GM12878 (cell line): ENCODE results near the gene MAN1B1. TPM values are rescaled to one million over a fixed set of nuclear protein-coding genes. Genes with fewer than 3 reads are reported as not detected.
"Not testable (repeated sequence)": the region's sequence is repeated elsewhere in the genome, so short reads cannot be mapped to it uniquely, and the experiment has no call there.

Experiments
- ATAC-seq: fragments of 200-7000 bp; cut with Tn5 transposase; 3 replicates; pipeline ENCODE4 v1.9.1; 2020; ENCODE audit warnings: mild to moderate bottlenecking, moderate library complexity
- BruUV-seq: library from RNA; stranded (reverse); fragments of 400-500 nt; replicated peaks from 2 replicates; lab custom pipeline; 2021; lab: Mats Ljungman, UMichigan
- CTCF ChIA-PET: fragments of 300-600 bp; sonication (Branson Sonifier 250); formaldehyde crosslinking; extraction: SDS; loops from one replicate; lab custom pipeline; 2021; ENCODE audit warnings: inconsistent platforms; lab: Yijun Ruan, JAX
- POLR2A ChIA-PET: fragments of 350-600 bp; formaldehyde crosslinking; extraction: SDS; loops from one replicate; lab custom pipeline; 2021; ENCODE audit warnings: inconsistent platforms; lab: Charles Lee
- RAD21 ChIA-PET: fragments of 300-600 bp; sonication (Branson Sonifier 250); formaldehyde crosslinking; loops from one replicate; lab custom pipeline; 2023; ENCODE audit warnings: antibody characterized with exemption; ENCODE audit not compliant: unreplicated experiment; lab: Charles Lee
- SMC1A ChIA-PET: fragments of 300-600 bp; sonication (Branson Sonifier 250); formaldehyde crosslinking; loops from one replicate; lab custom pipeline; 2023; ENCODE audit not compliant: unreplicated experiment, uncharacterized antibody; lab: Charles Lee
- DNase-seq: peaks from one replicate; pipeline ENCODE4 v3.0.0-alpha.2; 2011; ENCODE audit warnings: low read depth, low spot score
- FAIRE-seq: peaks from 3 replicates; lab custom pipeline; 2011; peaks lifted over from hg19 to GRCh38; lab: Jason Lieb, UNC
- H2AFZ ChIP-seq: 2 replicates; pipeline ENCODE4 v1.6.0; 2011; ENCODE audit warnings: low read depth, low read length, control low read depth; ENCODE audit not compliant: control insufficient read depth
- H3K27ac ChIP-seq: 2 replicates; pipeline ENCODE4 v1.5.1; 2011; ENCODE audit warnings: control low read depth; ENCODE audit not compliant: control insufficient read depth, insufficient read depth
- H3K27me3 ChIP-seq, 2 experiments: replicated peaks in 1 of 2; 2 replicates each; pipeline versions ENCODE4 v1.6.0 to v1.6.1; 2011; ENCODE audit warnings: low read length in 1 of 2; ENCODE audit not compliant: control insufficient read depth in 2 of 2, insufficient read depth in 2 of 2
- H3K36me3 ChIP-seq, 2 experiments: 2 replicates each; pipeline ENCODE4 v1.5.1; 2011; ENCODE audit warnings: low read length in 1 of 2; ENCODE audit not compliant: control insufficient read depth in 2 of 2, insufficient read depth in 2 of 2
- H3K4me1 ChIP-seq: 2 replicates; pipeline ENCODE4 v1.6.1; 2011; ENCODE audit warnings: mild to moderate bottlenecking, low read length, moderate library complexity, mixed read lengths; ENCODE audit not compliant: control insufficient read depth, insufficient read depth
- H3K4me2 ChIP-seq: 2 replicates; pipeline ENCODE4 v1.6.0; 2011; ENCODE audit warnings: control low read depth; ENCODE audit not compliant: control insufficient read depth, insufficient read depth
- H3K4me3 ChIP-seq: fragments of 200-600 bp; sonication (generic); 2 replicates; pipeline ENCODE4 v1.5.1; 2016
- H3K79me2 ChIP-seq: 2 replicates; pipeline ENCODE4 v1.6.0; 2011; ENCODE audit warnings: low read length; ENCODE audit not compliant: control insufficient read depth, insufficient read depth
- H3K9ac ChIP-seq: 2 replicates; pipeline ENCODE4 v1.8.0; 2011; ENCODE audit warnings: low read length, control low read depth, mixed read lengths; ENCODE audit not compliant: control insufficient read depth, insufficient read depth
- H3K9me3 ChIP-seq: replicated peaks from 3 replicates; pipeline ENCODE4 v1.5.1; 2011; ENCODE audit warnings: mild to moderate bottlenecking, low read length; ENCODE audit not compliant: control insufficient read depth, insufficient read depth
- H4K20me1 ChIP-seq: 2 replicates; pipeline ENCODE4 v1.6.0; 2011; ENCODE audit not compliant: control insufficient read depth, insufficient read depth
- BHLHE40 ChIP-seq, 2 experiments: fragments of 450-650 bp in 1 of 2; IDR thresholded peaks; 2 replicates each; pipeline ENCODE4 v1.6.1; 2011 to 2017; ENCODE audit warnings: low read depth in 2 of 2, borderline replicate concordance in 1 of 2, improper control_type of control experiment in 1 of 2, low read length in 1 of 2, mild to moderate bottlenecking in 1 of 2
- MTA2 ChIP-seq: fragments of 450-650 bp; IDR thresholded peaks from 2 replicates; pipeline ENCODE4 v1.6.1; 2016; ENCODE audit warnings: low read depth, mild to moderate bottlenecking, moderate library complexity
- SMARCA5 ChIP-seq: fragments of 450-650 bp; IDR thresholded peaks from 2 replicates; pipeline ENCODE4 v1.6.1; 2017; ENCODE audit warnings: mild to moderate bottlenecking
- TCF7 ChIP-seq: IDR thresholded peaks from 2 replicates; pipeline ENCODE4 v1.6.1; 2014; ENCODE audit warnings: antibody characterized with exemption, borderline replicate concordance
- ZNF217 ChIP-seq: fragments of 450-650 bp; IDR thresholded peaks from 2 replicates; pipeline ENCODE4 v1.6.1; 2017; ENCODE audit warnings: antibody characterized with exemption, mild to moderate bottlenecking
- WGBS: methylation state at CpG from one replicate; pipeline ENCODE4 v1.1.6; 2016; ENCODE audit warnings: low lambda C conversion rate; ENCODE audit not compliant: insufficient replicate concordance, insufficient coverage; ENCODE audit errors: missing lambda C conversion rate; 5-methylcytosine and 5-hydroxymethylcytosine counted together
- in situ Hi-C: fragments of 300-500 bp; cut with MboI; formaldehyde crosslinking; loops from 9 replicates; pipeline ENCODE4 v1.14.3; 2018; ENCODE audit warnings: mixed read lengths
- intact Hi-C: fragments of 100-400 bp; cut with micrococcal nuclease; formaldehyde crosslinking; loops from one replicate; pipeline ENCODE4 v1.14.2; 2022; ENCODE audit not compliant: unreplicated experiment
- polyA plus RNA-seq, 11 experiments: library from polyadenylated mRNA; depleted of rRNA in 4 of 11; unstranded in 6 of 11; stranded (reverse) in 5 of 11; fragments of >200 nt; fragmentation: Nextera tagmentation in 4 of 11; fragmentation: Illumina TruSeq in 1 of 11; extraction: Ambion mirVana in 4 of 11; extraction: Trizol in 1 of 11; gene quantifications; 1 replicate in 1 of 11; 2 replicates in 10 of 11; pipeline versions ENCODE4 v1.2.1 to v1.2.3, GENCODE V29; 2011 to 2016; ENCODE audit warnings: inconsistent platforms in 2 of 11, missing spikeins in 2 of 11, low read depth in 1 of 11
- total RNA-seq, 4 experiments: library from RNA; depleted of rRNA in 3 of 4; stranded (reverse); fragments of >200 nt in 3 of 4; fragmentation: Illumina TruSeq in 1 of 4; extraction: Trizol in 1 of 4; gene quantifications; 2 replicates each; pipeline versions ENCODE4 v1.2.1 to v1.2.3, GENCODE V29; 2013 to 2021
- TF ChIP-seq, protein P1 (sequence below): fragments of 450-650 bp; IDR thresholded peaks from 2 replicates; pipeline ENCODE4 v1.6.1; 2017; ENCODE audit warnings: mild to moderate bottlenecking, moderate library complexity

Gene MAN1B1
- total and polyA plus RNA-seq, 10 of the 15 experiments (the other 5 are each of a cell fraction or from before 2014, with no cell fraction given) = 0.71 to 34.1 (median 22.7) TPM

DNA sequence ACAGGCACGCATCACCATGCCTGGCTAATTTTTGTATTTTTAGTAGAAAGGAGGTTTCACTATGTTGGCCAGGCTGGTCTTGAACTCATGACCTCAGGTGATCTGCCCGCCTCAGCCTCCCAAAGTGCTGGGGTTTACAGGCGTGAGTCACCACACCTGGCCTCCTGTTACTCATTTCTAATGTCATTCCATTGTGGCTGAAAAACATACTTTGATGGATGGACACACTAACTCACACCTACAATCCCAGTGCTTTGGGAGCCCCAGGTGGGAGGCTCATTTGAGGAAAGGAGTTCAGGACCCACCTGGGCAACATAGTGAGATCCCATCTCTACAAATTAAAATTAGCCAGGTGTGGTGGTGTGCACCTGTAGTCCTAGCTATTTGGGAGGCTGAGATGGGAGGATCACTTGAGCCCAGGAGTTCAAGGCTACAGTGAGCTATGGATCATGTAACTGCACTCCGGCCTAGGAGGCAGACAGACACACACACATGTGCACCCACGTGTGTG is 37.2 kb downstream of the MAN1B1 start:
- POLR2A ChIA-PET = interaction anchor here (0.6 to 4.0 kb wide), 10 partner anchors 16 to 453 kb away, joined by 3 to 18 read pairs (median 4); partner anchors contain the start of gene RNF208
- peak overlapping the region; percentile 5; the same call in 1 of the 2 replicates for H3K4me3 ChIP-seq
- RAD21 ChIA-PET = interaction anchor here (1.0 to 2.9 kb wide), 3 partner anchors 27 to 103 kb away, joined by 7 to 26 read pairs (median 7); partner anchors contain the start of genes CYSRT1 and RNF224
- not testable (repeated sequence) for DNase-seq, H3K27me3 ChIP-seq, FAIRE-seq, H2AFZ ChIP-seq, BruUV-seq, H3K9ac ChIP-seq, H4K20me1 ChIP-seq, H3K9me3 ChIP-seq, H3K36me3 ChIP-seq
- peaks cover 42% of the 10 kb centered on the region for H3K4me1 ChIP-seq
- H3K4me2 ChIP-seq = peak overlapping the region; percentile 58
- SMC1A ChIA-PET = interaction anchor here (1.4 to 2.6 kb wide), 2 partner anchors 27 to 33 kb away, joined by 3 to 14 read pairs; no protein-coding TSS in a partner anchor
- CTCF ChIA-PET = interaction anchor here (0.6 to 2.6 kb wide), 4 partner anchors 65 to 740 kb away, joined by 3 to 16 read pairs (median 7); partner anchors contain the start of genes CYSRT1 and RNF224
- H3K27ac ChIP-seq = peak overlapping the region; percentile 0; the same call in 1 of the 2 replicates
- peaks cover 25% of the 10 kb centered on the region for H3K79me2 ChIP-seq
- intact Hi-C loops = loop anchor here (2.0 kb wide), 1 partner anchor 77 kb away; the partner anchor contains the start of gene TPRN
- WGBS = 32% methylated on average over 5 of the region's 5 CpGs
- TF ChIP-seq ZNF217 = peak; percentile 65; the same call in 1 of the 2 replicates
- 0 out of 2 replicates have a peak, but pooled peaks have one; percentile 40 for TF ChIP-seq SMARCA5
- TF ChIP-seq BHLHE40 (IDR thresholded peaks at IDR 0.05; ENCODE audit: borderline replicate concordance in 1 of 2, low read depth in 2 of 2, low read length in 1 of 2) = peak in 1 of 2 experiments; percentile 29; a peak in 1 of 4 replicates
- TF ChIP-seq, all 136 proteins: peak for 3; not testable (repeated sequence) for 133
- not testable (repeated sequence) for ATAC-seq
- in situ Hi-C loops = loop anchor here (5.0 kb wide), 1 partner anchor 103 kb away; the partner anchor contains the start of genes CYSRT1 and RNF224

DNA sequence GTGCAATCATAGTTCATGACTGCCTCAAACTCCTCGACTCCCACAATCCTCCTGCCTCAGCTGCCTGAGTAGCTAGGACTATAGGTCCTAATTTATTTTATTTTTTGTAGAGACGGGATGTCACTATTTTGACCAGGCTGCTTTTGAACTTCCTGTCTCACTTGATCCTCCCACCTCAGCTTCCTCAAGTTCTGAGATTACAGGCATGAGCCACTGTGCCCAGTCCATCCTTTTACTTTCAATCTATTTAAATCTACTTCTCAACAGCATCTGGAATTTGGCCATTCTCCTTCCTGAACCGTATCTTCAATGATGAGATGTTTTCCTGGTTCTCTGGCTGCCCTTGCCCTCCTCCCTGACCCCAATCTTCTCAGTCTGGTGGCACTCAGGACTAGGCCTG is 40.0 kb downstream of the MAN1B1 start:
- no peak for DNase-seq
- ATAC-seq = no peak
- POLR2A ChIA-PET = interaction anchor here (0.6 to 7.7 kb wide), 10 partner anchors 12 to 346 kb away, joined by 3 to 166 read pairs (median 8); partner anchors contain the start of genes ANAPC2, RNF208, SSNA1 and TPRN
- WGBS = 1% methylated on average over 3 of the region's 3 CpGs
- H4K20me1 ChIP-seq = no peaks in the 10 kb centered on the region
- H3K9me3 ChIP-seq = no peaks in the 10 kb centered on the region
- CTCF ChIA-PET = interaction anchor here (0.8 to 4.7 kb wide), 4 partner anchors 24 to 74 kb away, joined by 4 to 20 read pairs (median 6); partner anchors contain the start of gene TPRN
- TF ChIP-seq TCF7 = no peak
- TF ChIP-seq, protein P1, sequence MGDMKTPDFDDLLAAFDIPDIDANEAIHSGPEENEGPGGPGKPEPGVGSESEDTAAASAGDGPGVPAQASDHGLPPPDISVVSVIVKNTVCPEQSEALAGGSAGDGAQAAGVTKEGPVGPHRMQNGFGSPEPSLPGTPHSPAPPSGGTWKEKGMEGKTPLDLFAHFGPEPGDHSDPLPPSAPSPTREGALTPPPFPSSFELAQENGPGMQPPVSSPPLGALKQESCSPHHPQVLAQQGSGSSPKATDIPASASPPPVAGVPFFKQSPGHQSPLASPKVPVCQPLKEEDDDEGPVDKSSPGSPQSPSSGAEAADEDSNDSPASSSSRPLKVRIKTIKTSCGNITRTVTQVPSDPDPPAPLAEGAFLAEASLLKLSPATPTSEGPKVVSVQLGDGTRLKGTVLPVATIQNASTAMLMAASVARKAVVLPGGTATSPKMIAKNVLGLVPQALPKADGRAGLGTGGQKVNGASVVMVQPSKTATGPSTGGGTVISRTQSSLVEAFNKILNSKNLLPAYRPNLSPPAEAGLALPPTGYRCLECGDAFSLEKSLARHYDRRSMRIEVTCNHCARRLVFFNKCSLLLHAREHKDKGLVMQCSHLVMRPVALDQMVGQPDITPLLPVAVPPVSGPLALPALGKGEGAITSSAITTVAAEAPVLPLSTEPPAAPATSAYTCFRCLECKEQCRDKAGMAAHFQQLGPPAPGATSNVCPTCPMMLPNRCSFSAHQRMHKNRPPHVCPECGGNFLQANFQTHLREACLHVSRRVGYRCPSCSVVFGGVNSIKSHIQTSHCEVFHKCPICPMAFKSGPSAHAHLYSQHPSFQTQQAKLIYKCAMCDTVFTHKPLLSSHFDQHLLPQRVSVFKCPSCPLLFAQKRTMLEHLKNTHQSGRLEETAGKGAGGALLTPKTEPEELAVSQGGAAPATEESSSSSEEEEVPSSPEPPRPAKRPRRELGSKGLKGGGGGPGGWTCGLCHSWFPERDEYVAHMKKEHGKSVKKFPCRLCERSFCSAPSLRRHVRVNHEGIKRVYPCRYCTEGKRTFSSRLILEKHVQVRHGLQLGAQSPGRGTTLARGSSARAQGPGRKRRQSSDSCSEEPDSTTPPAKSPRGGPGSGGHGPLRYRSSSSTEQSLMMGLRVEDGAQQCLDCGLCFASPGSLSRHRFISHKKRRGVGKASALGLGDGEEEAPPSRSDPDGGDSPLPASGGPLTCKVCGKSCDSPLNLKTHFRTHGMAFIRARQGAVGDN = no peak
- TF ChIP-seq MTA2 = no peak
- BruUV-seq = no TSS peak
- no peak overlapping the region for H2AFZ ChIP-seq
- H3K79me2 ChIP-seq = peaks cover 35% of the 10 kb centered on the region
- peak overlapping the region; percentile 85 for H3K9ac ChIP-seq
- peaks cover 34% of the 10 kb centered on the region for H3K4me1 ChIP-seq
- H3K36me3 ChIP-seq = no peaks in the 10 kb centered on the region
- H3K27me3 ChIP-seq = no peaks in the 10 kb centered on the region
- in situ Hi-C loops (no loop called here), intact Hi-C loops (loop anchor here (5.0 kb wide), 1 partner anchor 61 kb away; the partner anchor contains the start of genes ANAPC2 and SSNA1)
- RAD21 ChIA-PET = interaction anchor here (1.1 to 2.6 kb wide), 4 partner anchors 24 to 96 kb away, joined by 5 to 29 read pairs (median 9); partner anchors contain the start of gene RNF208
- H3K4me2 ChIP-seq = peak overlapping the region; percentile 91
- SMC1A ChIA-PET = interaction anchor here (1.3 to 2.3 kb wide), 4 partner anchors 24 to 100 kb away, joined by 3 to 19 read pairs (median 4); partner anchors contain the start of genes MAN1B1 and RNF224
- peak; percentile 38 for FAIRE-seq
- H3K27ac ChIP-seq = peak overlapping the region; percentile 82
- H3K4me3 ChIP-seq = peak overlapping the region; percentile 72
